ENCODE measurements around the gene BTNL3.

Gene BTNL3

GRCh38 chr5:181042722-181043121, 54.1 kb downstream of the BTNL3 start:
- TF ChIP-seq, protein P1, sequence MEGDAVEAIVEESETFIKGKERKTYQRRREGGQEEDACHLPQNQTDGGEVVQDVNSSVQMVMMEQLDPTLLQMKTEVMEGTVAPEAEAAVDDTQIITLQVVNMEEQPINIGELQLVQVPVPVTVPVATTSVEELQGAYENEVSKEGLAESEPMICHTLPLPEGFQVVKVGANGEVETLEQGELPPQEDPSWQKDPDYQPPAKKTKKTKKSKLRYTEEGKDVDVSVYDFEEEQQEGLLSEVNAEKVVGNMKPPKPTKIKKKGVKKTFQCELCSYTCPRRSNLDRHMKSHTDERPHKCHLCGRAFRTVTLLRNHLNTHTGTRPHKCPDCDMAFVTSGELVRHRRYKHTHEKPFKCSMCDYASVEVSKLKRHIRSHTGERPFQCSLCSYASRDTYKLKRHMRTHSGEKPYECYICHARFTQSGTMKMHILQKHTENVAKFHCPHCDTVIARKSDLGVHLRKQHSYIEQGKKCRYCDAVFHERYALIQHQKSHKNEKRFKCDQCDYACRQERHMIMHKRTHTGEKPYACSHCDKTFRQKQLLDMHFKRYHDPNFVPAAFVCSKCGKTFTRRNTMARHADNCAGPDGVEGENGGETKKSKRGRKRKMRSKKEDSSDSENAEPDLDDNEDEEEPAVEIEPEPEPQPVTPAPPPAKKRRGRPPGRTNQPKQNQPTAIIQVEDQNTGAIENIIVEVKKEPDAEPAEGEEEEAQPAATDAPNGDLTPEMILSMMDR (IDR thresholded peaks at IDR 0.05; ENCODE audit: low read depth, low read length, poor library complexity, severe bottlenecking): no peak
- no peak for TF ChIP-seq EZH2phosphoT487 (IDR thresholded peaks at IDR 0.05; ENCODE audit: borderline replicate concordance, low read length)
- Histone ChIP-seq H3K27ac (ENCODE audit: low read depth, low read length) (no peak overlapping the region), H3K4me1 (ENCODE audit: control insufficient read depth, low read length) (peaks cover 40% of the 10 kb centered on the region), H3K79me2 (ENCODE audit: control insufficient read depth, low read length) (no peaks in the 10 kb centered on the region), H3K4me2 (ENCODE audit: low read length) (no peak overlapping the region), H3K27me3 (ENCODE audit: control insufficient read depth, low read length) (peaks cover 8% of the 10 kb centered on the region), H3K36me3 (ENCODE audit: control insufficient read depth, low read length) (no peaks in the 10 kb centered on the region), H4K20me1 (ENCODE audit: control insufficient read depth, insufficient read depth, low read depth, low read length) (no peaks in the 10 kb centered on the region), H3K9me2 (replicated peaks; ENCODE audit: control insufficient read depth, low read length) (no peaks in the 10 kb centered on the region), H3K9me3 (ENCODE audit: control insufficient read depth, insufficient read depth, low read length) (peaks cover 2% of the 10 kb centered on the region; the same call in 1 of the 2 replicates), H3K4me3 (ENCODE audit: low read length) (no peak overlapping the region), H3F3A (ENCODE audit: control insufficient read depth, insufficient read depth) (peaks cover 8% of the 10 kb centered on the region; the same call in 1 of the 2 replicates)

DNA sequence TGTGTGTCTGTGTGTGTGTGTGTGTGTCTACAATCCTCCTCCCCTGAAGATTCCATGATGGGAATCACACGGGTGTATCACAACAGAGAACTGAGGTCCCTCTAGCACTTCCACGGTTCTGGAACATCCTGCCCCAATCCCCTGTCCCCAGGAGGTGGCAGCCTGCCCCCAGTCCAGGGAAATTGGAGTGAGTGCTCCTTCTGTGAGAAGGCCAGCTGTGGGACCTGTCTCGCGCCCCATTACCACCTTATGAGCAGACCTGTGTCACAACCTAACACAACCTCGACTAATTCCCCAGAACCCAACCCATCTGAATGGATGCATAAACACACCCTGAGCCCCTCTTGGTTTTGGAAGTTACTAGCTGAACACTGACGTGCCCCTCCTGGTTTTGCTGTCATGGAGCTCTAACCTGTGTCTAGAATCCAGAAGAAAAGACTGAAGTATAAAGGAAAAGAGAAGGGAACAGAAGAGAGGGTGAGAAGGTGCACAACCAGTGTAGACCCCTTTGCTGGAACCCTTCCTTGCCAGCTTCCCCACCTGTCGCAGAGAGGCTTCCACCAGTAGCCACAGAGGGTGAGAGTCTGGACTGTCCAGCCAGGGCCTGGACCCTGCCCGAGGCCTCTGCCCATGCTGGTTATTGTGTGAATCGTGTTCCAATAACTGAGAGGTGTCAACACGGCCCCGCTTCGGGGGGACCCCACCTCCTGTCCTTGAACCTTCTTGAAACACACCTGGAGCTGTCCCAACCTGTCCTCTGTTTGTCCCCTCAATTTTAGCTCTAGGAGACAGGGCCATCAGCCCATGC, 54.8 kb downstream of the BTNL3 start:
- Histone ChIP-seq H3K27me3 (ENCODE audit: control insufficient read depth, low read length) (peaks cover 8% of the 10 kb centered on the region), H3F3A (ENCODE audit: control insufficient read depth, insufficient read depth) (peaks cover 8% of the 10 kb centered on the region; the same call in 1 of the 2 replicates), H3K27ac (ENCODE audit: low read depth, low read length) (peak overlapping the region; percentile 60; the same call in 1 of the 2 replicates), H3K4me3 (ENCODE audit: low read length) (no peak overlapping the region), H3K4me2 (ENCODE audit: low read length) (peak overlapping the region; percentile 80; the same call in 1 of the 2 replicates), H3K36me3 (ENCODE audit: control insufficient read depth, low read length) (no peaks in the 10 kb centered on the region), H4K20me1 (ENCODE audit: control insufficient read depth, insufficient read depth, low read depth, low read length) (no peaks in the 10 kb centered on the region), H3K79me2 (ENCODE audit: control insufficient read depth, low read length) (no peaks in the 10 kb centered on the region), H3K9me2 (replicated peaks; ENCODE audit: control insufficient read depth, low read length) (no peaks in the 10 kb centered on the region), H3K9me3 (ENCODE audit: control insufficient read depth, insufficient read depth, low read length) (no peaks in the 10 kb centered on the region), H3K4me1 (ENCODE audit: control insufficient read depth, low read length) (peaks cover 48% of the 10 kb centered on the region)
- no peak for TF ChIP-seq EZH2phosphoT487 (IDR thresholded peaks at IDR 0.05; ENCODE audit: borderline replicate concordance, low read length)
- TF ChIP-seq, protein P1 (IDR thresholded peaks at IDR 0.05; ENCODE audit: low read depth, low read length, poor library complexity, severe bottlenecking): peak; percentile 45

DNA sequence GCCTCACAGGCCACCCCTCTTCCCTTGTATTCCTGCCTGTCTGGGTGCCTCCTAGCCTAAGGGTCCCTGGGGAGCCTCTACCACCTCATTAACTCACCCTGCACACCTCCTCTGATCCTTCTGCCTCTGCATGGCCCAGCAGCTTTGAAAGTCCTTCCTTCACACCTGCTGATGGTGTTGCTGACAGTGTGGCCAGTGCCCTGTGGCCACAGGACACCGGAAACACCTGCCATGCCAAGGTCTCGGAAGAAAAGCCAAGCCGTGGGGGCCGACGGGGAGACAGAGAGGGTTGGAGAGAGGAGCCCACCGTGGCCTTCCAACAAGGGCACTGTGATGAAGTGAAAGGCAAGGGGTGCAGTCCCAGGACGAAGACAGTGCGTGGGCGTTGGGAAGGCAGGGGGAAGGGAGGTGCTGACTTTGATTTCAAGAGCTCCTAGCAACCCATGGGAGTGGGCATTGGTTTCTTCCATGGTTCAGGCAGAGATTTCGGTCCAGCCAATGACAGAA, 55.5 kb downstream of the BTNL3 start:
- peak overlapping the region; percentile 80 for H3K4me2 ChIP-seq (ENCODE audit: low read length)
- H3K27ac ChIP-seq (ENCODE audit: low read depth, low read length): peak overlapping the region; percentile 60
- no peaks in the 10 kb centered on the region for H3K9me2 ChIP-seq (replicated peaks; ENCODE audit: control insufficient read depth, low read length)
- peaks cover 8% of the 10 kb centered on the region; the same call in 1 of the 2 replicates for H3F3A ChIP-seq (ENCODE audit: control insufficient read depth, insufficient read depth)
- H4K20me1 ChIP-seq (ENCODE audit: control insufficient read depth, insufficient read depth, low read depth, low read length): no peaks in the 10 kb centered on the region
- TF ChIP-seq, protein P1 (IDR thresholded peaks at IDR 0.05; ENCODE audit: low read depth, low read length, poor library complexity, severe bottlenecking): no peak
- no peak for TF ChIP-seq EZH2phosphoT487 (IDR thresholded peaks at IDR 0.05; ENCODE audit: borderline replicate concordance, low read length)
- peaks cover 8% of the 10 kb centered on the region for H3K27me3 ChIP-seq (ENCODE audit: control insufficient read depth, low read length)
- H3K4me1 ChIP-seq (ENCODE audit: control insufficient read depth, low read length): peaks cover 52% of the 10 kb centered on the region
- H3K36me3 ChIP-seq (ENCODE audit: control insufficient read depth, low read length): no peaks in the 10 kb centered on the region
- peak overlapping the region; percentile 60 for H3K4me3 ChIP-seq (ENCODE audit: low read length)
- no peaks in the 10 kb centered on the region for H3K9me3 ChIP-seq (ENCODE audit: control insufficient read depth, insufficient read depth, low read length)
- H3K79me2 ChIP-seq (ENCODE audit: control insufficient read depth, low read length): no peaks in the 10 kb centered on the region

Measured in DOHH2 (cell line).